GM19328 (cell line): ENCODE measurements around the gene WBP1.
"Not testable (repeated sequence)": the region's sequence is repeated elsewhere in the genome, so short reads cannot be mapped to it uniquely, and the experiment has no call there.

Source experiments
- ATAC-seq: cut with Tn5 transposase; IDR thresholded peaks from one replicate; pipeline ENCODE4 v1.9.1; 2021; ENCODE audit warnings: mild to moderate bottlenecking, moderate library complexity; ENCODE audit not compliant: unreplicated experiment

Gene WBP1

GRCh38 chr2:74458132-74458937, at the start of gene WBP1:
Gene WBP1, plus strand, starts transcription at chr2:74458438. Its CDS starts 165 bp downstream, at chr2:74458603.
- ATAC-seq, result peak; percentile 86

GRCh38 chr2:74413001-74413698, 45.1 kb upstream of the WBP1 start:
- ATAC-seq, result no peak

GRCh38 chr2:74414441-74414840, 43.8 kb upstream of the WBP1 start:
- no peak for ATAC-seq

- no peak for ATAC-seq
These were observed 43.1 kb upstream of the WBP1 start for GRCh38 chr2:74414881-74415761.

GRCh38 chr2:74415762-74416395, 42.4 kb upstream of the WBP1 start:
- no peak for ATAC-seq

- no peak for ATAC-seq
These were observed 41.5 kb upstream of the WBP1 start for GRCh38 chr2:74416778-74417177.

GRCh38 chr2:74417197-74417596, 41.0 kb upstream of the WBP1 start:
- no peak for ATAC-seq

GRCh38 chr2:74417763-74418162, 40.5 kb upstream of the WBP1 start:
- ATAC-seq, result no peak

- ATAC-seq, result no peak
These were observed 39.9 kb upstream of the WBP1 start for GRCh38 chr2:74418312-74418711.

GRCh38 chr2:74419345-74419744, 38.9 kb upstream of the WBP1 start:
- no peak for ATAC-seq

- ATAC-seq, result no peak
These were observed 38.2 kb upstream of the WBP1 start for GRCh38 chr2:74420006-74420405.

- ATAC-seq, result not testable (repeated sequence)
These were observed 37.7 kb upstream of the WBP1 start for GRCh38 chr2:74420443-74421103.

GRCh38 chr2:74421221-74421870, 36.9 kb upstream of the WBP1 start, which contains the start of the genes C2orf81 and WDR54:
Gene C2orf81, minus strand, starts transcription at chr2:74421619. Its CDS starts 59 bp downstream, at chr2:74421560.
Gene WDR54, plus strand, starts transcription at chr2:74421730. Its CDS starts 424 bp downstream, at chr2:74422154.
- peak; percentile 92 for ATAC-seq

- no peak for ATAC-seq
These were observed 34.8 kb upstream of the WBP1 start for GRCh38 chr2:74423231-74424095.

- ATAC-seq, result no peak
These were observed 33.9 kb upstream of the WBP1 start for GRCh38 chr2:74424139-74424992.

- ATAC-seq, result no peak
These were observed 33.2 kb upstream of the WBP1 start for GRCh38 chr2:74424995-74425406.

- no peak for ATAC-seq
These were observed 32.7 kb upstream of the WBP1 start for GRCh38 chr2:74425523-74425922.
